GM18505 (cell line): ENCODE data around the gene CTSA.

Source experiments
- ATAC-seq: cut with Tn5 transposase; IDR thresholded peaks from one replicate; pipeline ENCODE4 v1.9.1; 2021; ENCODE audit not compliant: unreplicated experiment
- POLR2A ChIP-seq: IDR thresholded peaks from 4 replicates; pipeline ENCODE4 v1.6.1; 2011; ENCODE audit warnings: borderline replicate concordance; ENCODE audit not compliant: insufficient read depth, insufficient read length; ENCODE audit errors: extremely low read depth

CTSA gene

GRCh38 chr20:45890985-45891983, at the start of gene CTSA, which contains the start of gene NEURL2:
CTSA (plus strand) TSS chr20:45891335; CDS start chr20:45891569, 234 bp downstream.
NEURL2 (minus strand) TSS chr20:45891208; CDS start chr20:45890991, 217 bp downstream.
- peak; percentile 69 for ATAC-seq
- peak; percentile 86 for TF ChIP-seq POLR2A

- no peak for ATAC-seq
- TF ChIP-seq POLR2A = no peak
Measured at GRCh38 chr20:45841407-45842129, 49.6 kb upstream of the CTSA start.

- TF ChIP-seq POLR2A = no peak
- ATAC-seq = no peak
Measured at GRCh38 chr20:45842169-45842812, 48.8 kb upstream of the CTSA start.

DNA sequence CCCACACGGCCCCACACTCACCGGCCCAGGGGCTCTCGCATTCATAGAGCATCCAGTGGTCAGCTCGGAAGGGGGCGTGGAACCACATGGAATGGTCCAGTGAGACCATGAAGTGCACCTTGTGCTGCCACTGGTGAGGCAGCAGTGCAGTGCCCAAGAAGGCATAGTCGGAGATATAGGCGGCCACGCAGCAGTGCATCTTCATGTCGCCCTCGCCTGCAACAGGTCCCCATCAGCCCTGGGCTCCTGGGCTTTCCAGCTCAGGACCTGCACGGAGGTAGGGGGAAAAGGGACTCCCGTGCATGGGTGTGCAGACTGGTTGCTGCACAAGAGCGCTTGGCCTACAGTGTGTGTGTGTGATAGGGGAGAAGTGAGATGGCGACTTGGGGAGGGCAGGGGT, 47.6 kb upstream of the CTSA start:
- no peak for ATAC-seq

DNA sequence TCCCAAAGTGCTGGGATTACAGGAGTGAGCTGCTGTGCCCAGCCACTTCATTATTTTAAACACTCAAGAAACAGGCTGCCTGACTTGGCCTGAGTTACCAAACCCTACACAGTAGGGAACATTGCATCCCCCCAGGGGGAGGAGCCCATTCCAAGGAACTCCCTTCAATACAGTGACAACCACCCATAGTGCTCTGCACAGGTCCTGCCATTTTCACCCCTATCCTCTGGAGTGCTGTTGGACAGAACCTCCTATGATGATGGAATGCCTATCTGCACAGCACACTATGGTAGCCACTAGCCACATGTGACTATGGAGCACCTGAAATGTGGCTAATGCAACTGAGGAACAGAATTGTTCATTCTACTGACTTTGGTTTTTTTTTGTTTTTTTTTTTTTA, 45.7 kb upstream of the CTSA start:
- ATAC-seq = no peak
- no peak for TF ChIP-seq POLR2A

More for the DNA sequence above, 47.6 kb upstream of the CTSA start:
- no peak for TF ChIP-seq POLR2A

DNA sequence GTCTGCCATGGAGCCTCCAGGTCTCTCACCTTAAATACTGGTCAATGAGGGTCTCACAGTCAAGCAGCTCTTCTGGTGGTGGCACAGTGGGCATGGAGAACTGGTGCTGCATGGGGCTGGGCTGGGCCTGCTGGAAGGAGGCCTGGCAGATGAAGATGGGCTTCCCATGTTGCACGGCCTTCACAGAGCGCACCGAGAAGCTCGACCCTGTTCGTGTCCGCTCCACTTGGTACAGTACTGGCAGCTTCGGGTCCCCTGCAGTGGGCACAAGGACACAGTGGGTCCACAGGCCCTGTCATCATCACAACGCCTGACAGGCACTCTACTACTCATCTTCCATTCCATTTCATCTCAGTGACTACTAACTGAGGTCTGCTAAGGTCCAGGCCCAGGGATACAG, 42.7 kb upstream of the CTSA start:
- ATAC-seq = no peak
- no peak for TF ChIP-seq POLR2A

GRCh38 chr20:45848969-45849582, 42.1 kb upstream of the CTSA start:
- TF ChIP-seq POLR2A = no peak
- ATAC-seq = no peak

GRCh38 chr20:45850238-45850637, 40.9 kb upstream of the CTSA start:
- no peak for TF ChIP-seq POLR2A
- ATAC-seq = no peak

GRCh38 chr20:45850926-45851325, 40.2 kb upstream of the CTSA start:
- ATAC-seq = no peak
- TF ChIP-seq POLR2A = no peak

GRCh38 chr20:45851501-45851900, 39.6 kb upstream of the CTSA start:
- no peak for TF ChIP-seq POLR2A
- no peak for ATAC-seq

DNA sequence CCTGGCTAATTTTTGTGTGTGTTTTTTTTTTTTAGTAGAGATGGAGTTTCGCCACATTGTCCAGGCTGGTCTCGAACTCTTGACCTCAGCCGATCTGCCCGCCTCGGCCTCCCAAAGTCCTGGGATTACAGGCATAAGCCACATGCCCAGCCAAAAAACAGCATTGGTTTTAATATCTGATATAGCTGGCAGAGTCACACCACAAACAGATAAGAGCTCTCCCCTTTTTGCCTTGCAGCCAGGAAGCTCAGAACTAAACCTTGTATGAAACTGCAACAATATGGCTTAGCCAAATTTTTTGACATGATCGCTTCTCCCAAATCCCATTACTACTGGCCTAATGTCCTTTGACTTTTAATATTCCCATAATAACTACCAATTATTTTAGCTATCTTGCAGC, 38.8 kb upstream of the CTSA start:
- no peak for ATAC-seq
- no peak for TF ChIP-seq POLR2A

DNA sequence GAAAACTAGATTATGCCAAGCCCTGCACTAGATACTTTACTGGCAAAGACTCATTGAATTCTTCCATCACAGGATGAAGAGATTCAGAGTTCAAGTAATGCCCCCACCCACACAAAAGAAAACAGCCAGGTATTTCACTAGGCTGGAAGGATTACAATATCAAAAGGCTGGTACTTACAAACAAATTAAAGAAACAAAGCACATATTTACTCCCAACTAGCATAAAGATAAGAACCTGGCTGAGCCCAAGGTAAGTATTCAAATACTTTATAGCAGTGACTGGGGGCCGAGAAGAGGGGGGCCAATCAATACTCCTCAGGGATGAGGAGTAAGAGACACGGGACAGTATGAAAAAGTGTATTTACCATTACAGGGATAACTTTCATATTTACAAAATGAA, 37.7 kb upstream of the CTSA start:
- no peak for TF ChIP-seq POLR2A
- ATAC-seq = no peak

DNA sequence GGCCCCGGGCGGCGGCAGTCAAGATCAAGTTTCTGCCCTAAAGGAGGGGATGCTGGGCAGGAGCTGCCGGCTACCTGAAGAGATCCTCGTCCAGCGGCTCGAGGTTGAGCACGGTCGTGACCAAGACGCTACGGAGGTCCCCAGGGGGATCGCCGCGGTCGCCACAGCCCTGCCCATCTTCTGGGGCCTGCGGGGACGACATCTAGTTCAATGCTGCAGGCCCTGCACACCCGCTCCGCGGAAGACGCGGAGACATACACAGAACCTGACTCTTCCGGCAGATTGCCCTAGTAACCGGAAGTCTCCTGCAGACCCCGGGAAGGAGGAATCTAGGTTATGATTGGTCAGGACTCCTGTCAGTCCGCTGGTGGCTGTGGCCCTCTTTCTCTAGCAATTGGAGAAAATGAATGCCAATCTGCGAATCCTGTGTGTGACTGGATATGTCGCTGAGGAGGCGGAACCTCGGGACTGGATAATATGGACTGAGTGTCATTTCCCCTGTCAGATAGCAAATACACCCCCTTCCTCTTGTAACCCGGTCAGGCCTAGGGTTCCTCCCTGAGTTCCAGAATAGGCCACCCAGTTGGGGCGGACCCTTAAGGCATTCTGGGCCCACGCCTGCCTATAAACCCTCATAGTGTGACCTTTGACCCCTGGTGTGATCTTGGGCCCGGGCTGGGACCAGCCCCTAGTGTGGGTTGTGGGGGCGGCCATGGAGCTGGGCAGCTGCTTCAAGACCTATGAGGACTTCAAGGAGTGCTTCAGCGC, 33.8 kb upstream of the CTSA start, which contains the start of the genes ACOT8 and ZSWIM3:
Gene ACOT8, minus strand, starts transcription at position 279 of the 768 bp plus-strand sequence. Its CDS starts 77 bp downstream, at position 202.
Gene ZSWIM3, plus strand, starts transcription at position 501 of the 768 bp plus-strand sequence. Its CDS starts 212 bp downstream, at position 713.
- peak; percentile 85 for ATAC-seq
- TF ChIP-seq POLR2A = peak; percentile 95

DNA sequence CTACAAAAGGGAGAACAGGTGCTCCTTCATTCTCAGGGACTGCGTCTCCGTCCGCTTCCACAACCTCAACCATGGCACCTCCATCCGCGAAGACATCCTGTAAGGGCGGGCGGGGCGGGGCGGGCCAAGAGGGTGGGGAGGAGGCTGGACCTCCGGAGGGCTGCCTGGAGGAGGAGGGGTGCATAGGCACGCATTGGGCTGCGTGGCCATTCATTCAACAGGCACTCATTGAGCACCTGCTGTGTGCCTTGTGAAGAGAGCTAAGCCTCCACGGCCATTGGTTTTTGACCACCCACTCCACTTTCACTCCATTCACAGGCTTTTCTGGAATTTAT, 33.3 kb upstream of the CTSA start:
- ATAC-seq = peak; percentile 18
- no peak for TF ChIP-seq POLR2A
